ENCODE measurements around the gene SCARB2.
"Not testable (repeated sequence)": the region's sequence is repeated elsewhere in the genome, so short reads cannot be mapped to it uniquely, and the experiment has no call there.

The SCARB2 gene

DNA sequence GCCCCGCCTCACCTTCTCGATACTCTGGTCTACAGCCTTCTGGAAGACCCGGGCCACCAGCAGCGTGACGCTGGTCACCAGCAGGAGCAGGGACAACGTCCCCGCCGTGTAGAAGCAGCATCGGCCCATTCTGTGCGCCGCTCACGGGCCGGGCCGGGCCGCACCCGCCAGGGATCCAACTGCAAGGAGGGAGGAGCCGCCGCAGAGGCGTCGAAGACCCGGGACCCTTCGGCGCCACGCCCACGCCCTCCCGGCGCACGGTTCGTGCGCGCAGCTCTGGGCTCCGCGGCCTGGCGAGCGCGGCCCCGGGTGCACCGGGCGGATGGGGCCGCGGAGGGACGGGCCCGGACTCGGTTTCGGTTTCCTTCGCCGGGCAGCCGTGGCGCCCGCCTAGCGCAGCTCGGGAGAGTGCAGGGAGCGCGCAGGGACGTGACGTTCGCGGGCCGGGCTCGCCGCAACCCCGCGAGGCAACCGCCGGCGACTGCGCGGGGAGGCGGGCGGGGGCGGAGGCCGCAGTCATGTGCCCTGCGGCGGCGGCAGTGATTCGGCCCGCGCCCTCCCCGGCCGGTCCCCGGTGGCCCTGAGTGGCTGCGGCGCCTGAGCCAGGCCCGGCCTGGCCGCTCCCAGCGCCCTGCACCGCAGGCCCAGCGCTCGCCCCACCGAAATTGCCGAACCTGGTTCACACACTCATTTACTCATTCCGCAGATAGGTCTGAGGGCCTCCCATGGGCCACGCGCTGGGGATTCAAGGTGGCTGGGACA, at the start of gene SCARB2:
Gene SCARB2, minus strand, starts transcription at position 410 of the 762 bp plus-strand sequence. Its CDS starts 281 bp downstream, at position 129.
- peak; percentile 28 to 56 for DNase-seq (ENCODE audit: low read depth in 1 of 2, low spot score in 1 of 2)

GRCh38 chr4:76260571-76260970, 46.9 kb upstream of the SCARB2 start:
- no peak for DNase-seq (ENCODE audit: low read depth in 1 of 2, low spot score in 1 of 2)

GRCh38 chr4:76257824-76258223, 44.2 kb upstream of the SCARB2 start:
- DNase-seq (ENCODE audit: low read depth in 1 of 2, low spot score in 1 of 2), result no peak

DNA sequence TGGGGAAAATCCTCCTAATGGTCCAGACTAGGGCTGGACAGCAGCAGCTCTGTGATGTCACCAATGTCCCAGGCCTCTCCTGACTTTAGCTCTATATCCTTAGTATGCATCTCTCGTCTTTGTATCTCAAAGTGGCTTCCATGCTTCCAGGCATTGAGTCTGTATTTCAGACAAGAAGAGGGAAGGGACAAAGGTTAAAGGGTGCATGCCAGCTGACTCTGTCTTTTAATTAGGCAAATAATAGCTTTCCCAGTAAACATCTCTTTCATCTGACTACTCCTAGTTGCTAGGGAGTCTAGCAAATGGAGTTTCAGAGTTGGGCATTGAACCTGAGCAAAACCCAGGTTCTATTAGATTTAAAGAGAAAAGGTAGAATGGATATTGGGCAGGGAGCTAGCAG, 43.3 kb upstream of the SCARB2 start:
- DNase-seq (ENCODE audit: low read depth in 1 of 2, low spot score in 1 of 2), result no peak

DNA sequence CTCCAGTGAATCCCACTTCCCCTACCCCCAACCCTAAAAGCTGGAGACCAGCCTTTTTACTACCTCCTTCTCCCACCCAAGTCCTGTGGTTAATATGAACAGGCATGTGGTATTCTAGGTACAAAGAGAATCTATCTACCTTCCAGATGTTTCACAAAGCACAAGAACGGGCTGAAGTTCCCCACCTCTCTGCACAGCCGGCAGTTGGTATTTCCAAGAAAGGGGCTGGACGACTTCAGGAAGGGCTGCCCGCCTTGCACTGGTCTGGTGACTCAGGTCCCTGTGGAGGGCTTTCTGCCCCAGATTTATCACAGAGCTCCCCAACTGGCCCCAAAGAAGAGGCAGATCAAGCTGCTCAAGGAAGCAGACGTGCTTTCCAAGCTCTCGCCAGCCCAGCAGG, 42.4 kb upstream of the SCARB2 start:
- DNase-seq (ENCODE audit: low read depth in 1 of 2, low spot score in 1 of 2), result no peak

GRCh38 chr4:76253511-76253910, 39.9 kb upstream of the SCARB2 start:
- DNase-seq (ENCODE audit: low read depth in 1 of 2, low spot score in 1 of 2), result no peak

- no peak for DNase-seq (ENCODE audit: low read depth in 1 of 2, low spot score in 1 of 2)
Measured at GRCh38 chr4:76252271-76252653, 38.6 kb upstream of the SCARB2 start.

DNA sequence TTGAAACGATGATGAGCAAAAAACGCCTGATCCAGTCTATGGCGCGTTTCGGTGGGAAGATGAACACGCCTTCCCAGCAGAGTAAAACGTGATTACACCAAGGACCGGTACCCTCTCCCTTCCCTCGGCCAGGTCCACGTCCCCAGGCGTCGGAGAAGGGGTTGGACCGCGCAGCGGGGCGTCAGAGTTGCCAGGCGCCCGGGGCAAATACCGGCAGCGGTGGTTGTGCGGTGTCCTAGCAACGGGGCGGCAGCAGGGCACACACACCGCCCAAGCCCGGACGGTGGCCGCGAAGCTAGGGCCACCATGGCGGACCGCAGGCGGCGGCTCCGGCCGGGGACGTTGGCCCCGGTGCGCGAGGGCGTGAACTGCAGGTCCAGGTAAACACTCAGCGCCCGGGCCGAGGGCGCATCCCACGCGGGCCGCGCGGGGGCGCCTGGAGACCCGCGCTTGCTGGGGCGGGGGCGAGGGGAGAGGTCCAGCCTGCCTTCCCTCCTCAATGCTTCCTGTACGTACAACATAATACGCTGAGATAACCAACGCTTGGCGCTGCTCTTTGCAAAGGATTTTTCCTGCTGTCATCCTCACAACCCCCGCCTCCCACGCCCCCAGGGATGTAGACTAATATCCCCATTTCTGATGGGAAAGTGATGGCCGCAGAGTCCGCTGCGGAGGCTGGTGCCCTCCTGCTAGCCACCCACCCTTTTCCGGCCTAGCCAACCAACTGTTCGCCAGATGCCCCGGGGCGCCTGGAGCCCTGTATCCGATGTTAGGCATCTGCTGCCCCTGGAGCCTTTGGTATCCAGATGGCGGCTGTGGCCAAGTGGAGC, 38.0 kb upstream of the SCARB2 start, which contains the start of gene FAM47E:
Gene FAM47E, plus strand, starts transcription at position 281 of the 830 bp plus-strand sequence. Its CDS starts 26 bp downstream, at position 307.
- DNase-seq (ENCODE audit: low read depth in 1 of 2, low spot score in 1 of 2), result no peak

GRCh38 chr4:76250962-76251361, 37.3 kb upstream of the SCARB2 start:
- DNase-seq (ENCODE audit: low read depth in 1 of 2, low spot score in 1 of 2), result no peak

DNA sequence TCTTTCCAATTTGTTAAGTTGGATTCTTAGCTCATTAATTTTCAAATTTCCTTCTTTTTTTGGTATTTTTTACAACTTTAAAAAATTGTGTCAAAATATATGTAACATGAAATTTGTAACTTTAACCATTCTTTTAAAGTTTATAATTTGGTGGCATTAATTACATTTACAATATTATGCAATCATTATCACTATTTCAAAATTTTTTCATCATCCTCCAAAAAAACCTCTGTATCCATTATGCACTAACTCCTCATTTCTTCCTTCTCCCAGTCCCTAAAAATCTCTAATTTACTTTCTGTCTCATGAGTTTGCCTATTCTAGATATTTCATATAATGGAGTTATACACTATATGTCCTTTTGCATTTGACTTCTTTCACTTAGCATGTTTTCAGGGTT, 33.2 kb upstream of the SCARB2 start:
- no peak for DNase-seq (ENCODE audit: low read depth in 1 of 2, low spot score in 1 of 2)

DNA sequence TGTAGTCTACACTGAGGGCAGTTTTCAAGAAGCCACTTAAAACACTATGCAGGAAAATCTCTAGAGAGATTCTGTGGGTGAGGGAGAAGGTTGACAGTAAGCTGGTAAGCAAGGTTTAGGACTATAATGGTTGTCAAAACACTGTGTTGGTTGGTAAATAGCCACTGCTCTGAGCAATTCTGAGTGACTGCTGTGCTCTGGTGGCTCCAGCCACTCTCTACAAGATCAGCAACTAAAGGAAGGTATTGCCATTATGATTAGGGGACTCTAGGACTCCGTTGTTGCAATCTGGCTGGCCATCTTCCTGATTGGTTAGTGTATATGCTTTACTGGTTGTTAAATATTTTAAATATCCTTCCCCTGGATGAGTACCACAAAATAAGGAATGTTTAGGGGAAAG, 32.4 kb upstream of the SCARB2 start:
- no peak for DNase-seq (ENCODE audit: low read depth in 1 of 2, low spot score in 1 of 2)

DNA sequence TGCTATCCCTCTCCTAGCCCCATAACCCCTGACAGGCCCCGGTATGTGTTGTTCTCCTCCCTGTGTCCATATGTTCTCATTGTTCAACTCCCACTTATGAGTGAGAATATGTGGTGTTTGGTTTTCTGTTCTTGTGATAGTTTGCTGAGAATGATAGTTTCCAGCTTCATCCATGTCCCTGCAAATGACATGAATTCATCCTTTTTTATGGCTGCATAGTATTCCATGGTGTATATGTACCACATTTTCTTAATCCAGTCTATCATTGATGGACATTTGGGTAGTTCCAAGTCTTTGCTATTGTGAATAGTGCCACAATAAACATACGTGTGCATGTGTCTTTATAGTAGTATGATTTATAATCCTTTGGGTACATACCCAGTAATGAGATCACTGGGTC, 30.3 kb upstream of the SCARB2 start:
- DNase-seq (ENCODE audit: low read depth in 1 of 2, low spot score in 1 of 2), result not testable (repeated sequence)

- DNase-seq (ENCODE audit: low read depth in 1 of 2, low spot score in 1 of 2), result no peak
Measured at GRCh38 chr4:76240236-76240635, 26.6 kb upstream of the SCARB2 start.

DNA sequence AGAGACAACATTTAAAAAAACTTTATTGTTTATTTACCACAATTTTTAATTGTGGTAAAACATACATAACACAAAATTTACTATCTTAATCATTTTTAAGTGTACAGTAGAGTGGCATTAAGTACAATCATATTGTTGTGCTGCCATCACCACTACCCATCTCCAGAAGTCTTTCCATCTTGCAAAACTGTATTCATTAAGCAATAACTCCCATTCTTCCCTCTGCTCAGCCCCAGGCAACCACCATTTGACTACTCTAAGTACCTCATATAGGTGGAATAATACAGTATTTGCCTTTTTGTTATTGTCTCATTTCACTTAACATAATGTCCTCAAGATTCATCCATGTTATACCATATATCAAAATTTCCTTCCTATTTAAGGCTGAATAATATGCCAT, 25.1 kb upstream of the SCARB2 start:
- DNase-seq (ENCODE audit: low read depth in 1 of 2, low spot score in 1 of 2), result no peak

- DNase-seq (ENCODE audit: low read depth in 1 of 2, low spot score in 1 of 2), result no peak
Measured at GRCh38 chr4:76238236-76238635, 24.6 kb upstream of the SCARB2 start.

DNA sequence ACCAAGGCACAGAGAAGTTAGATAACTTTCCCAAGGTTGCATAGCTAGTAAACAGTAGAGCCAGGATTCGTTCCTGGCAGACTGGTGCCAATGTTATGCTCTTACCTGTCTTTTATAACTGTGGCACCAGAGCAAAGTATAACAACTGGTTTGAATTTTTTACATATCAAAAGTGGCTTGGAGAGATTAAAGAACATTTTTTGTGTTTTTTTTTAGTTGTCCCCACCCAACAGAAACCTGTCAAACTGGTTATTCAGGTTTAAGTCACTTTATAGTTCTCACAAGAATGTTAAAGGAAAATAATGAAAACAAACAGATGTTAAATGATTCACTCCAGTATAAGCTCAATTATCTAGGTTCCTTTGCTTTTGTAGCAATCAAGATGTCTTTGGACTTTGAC, 22.3 kb upstream of the SCARB2 start:
- DNase-seq (ENCODE audit: low read depth in 1 of 2, low spot score in 1 of 2), result no peak

- no peak for DNase-seq (ENCODE audit: low read depth in 1 of 2, low spot score in 1 of 2)
Measured at GRCh38 chr4:76235407-76235806, 21.8 kb upstream of the SCARB2 start.

DNA sequence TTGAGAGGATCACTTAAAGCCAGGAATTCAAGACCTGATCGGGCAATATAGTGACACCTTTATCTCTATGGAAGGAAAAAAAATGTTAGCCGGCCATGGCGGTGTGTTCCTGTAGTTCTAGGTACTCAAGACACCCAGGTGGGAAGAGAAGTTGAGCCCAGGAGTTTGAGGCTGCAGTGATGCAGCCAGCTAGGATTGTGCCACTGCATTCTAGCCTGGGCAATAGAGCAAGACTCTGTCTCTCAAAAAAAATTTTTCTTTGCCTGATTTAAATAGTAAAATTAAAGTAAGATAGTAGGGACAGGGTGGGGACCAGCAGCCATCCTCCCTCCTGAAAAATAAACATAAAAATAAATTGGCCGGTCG, 21.0 kb upstream of the SCARB2 start:
- DNase-seq (ENCODE audit: low read depth in 1 of 2, low spot score in 1 of 2), result no peak

GRCh38 chr4:76233967-76234678, 20.5 kb upstream of the SCARB2 start:
- no peak for DNase-seq (ENCODE audit: low read depth in 1 of 2, low spot score in 1 of 2)

GRCh38 chr4:76233529-76233928, 19.9 kb upstream of the SCARB2 start:
- DNase-seq (ENCODE audit: low read depth in 1 of 2, low spot score in 1 of 2), result no peak

DNA sequence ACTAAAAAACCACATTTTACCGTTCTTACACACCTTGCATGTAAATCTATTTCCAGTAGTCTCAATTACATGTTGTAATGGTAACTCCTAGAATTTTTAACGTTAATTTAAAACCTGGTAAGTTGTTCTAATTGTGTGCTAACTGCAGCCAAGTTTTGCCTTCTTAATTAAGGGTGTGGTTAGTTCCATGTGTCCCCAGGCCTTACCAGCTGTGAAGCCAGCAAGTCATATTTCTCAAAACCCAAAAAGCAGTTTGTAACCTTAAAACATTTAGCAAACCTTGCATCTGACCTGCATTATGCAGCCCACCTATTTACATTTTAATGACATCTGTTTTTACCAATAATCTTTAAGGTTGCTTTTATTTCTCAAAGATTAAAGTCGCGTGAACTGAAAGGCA, 19.5 kb upstream of the SCARB2 start:
- no peak for DNase-seq (ENCODE audit: low read depth in 1 of 2, low spot score in 1 of 2)

- DNase-seq (ENCODE audit: low read depth in 1 of 2, low spot score in 1 of 2), result no peak
Measured at GRCh38 chr4:76232681-76233080, 19.1 kb upstream of the SCARB2 start.

Measured in activated T-helper 1 cell treated with anti-CD3 and anti-CD28 coated beads, Interleukin-2, amount 50 U/mL, for 16 hours (primary cell).